OCI-LY1 (cell line): ENCODE data around the gene CD68.

ENCODE experiments used
- EZH2 ChIP-seq: fragments of 200-600 bp; sonication (generic), shearing (Covaris generic); IDR thresholded peaks from 2 replicates; pipeline ENCODE4 v1.8.0; 2017; ENCODE audit warnings: borderline replicate concordance, mixed run types, mild to moderate bottlenecking, antibody characterized with exemption, low read length, moderate library complexity, mixed read lengths
- TF ChIP-seq, protein P1 (sequence below): fragments of 200-600 bp; sonication (generic), shearing (Covaris generic); IDR thresholded peaks from 2 replicates; pipeline ENCODE4 v1.5.1; 2017; ENCODE audit warnings: mild to moderate bottlenecking, antibody characterized with exemption, low read length, moderate library complexity, mixed read lengths

DNA sequence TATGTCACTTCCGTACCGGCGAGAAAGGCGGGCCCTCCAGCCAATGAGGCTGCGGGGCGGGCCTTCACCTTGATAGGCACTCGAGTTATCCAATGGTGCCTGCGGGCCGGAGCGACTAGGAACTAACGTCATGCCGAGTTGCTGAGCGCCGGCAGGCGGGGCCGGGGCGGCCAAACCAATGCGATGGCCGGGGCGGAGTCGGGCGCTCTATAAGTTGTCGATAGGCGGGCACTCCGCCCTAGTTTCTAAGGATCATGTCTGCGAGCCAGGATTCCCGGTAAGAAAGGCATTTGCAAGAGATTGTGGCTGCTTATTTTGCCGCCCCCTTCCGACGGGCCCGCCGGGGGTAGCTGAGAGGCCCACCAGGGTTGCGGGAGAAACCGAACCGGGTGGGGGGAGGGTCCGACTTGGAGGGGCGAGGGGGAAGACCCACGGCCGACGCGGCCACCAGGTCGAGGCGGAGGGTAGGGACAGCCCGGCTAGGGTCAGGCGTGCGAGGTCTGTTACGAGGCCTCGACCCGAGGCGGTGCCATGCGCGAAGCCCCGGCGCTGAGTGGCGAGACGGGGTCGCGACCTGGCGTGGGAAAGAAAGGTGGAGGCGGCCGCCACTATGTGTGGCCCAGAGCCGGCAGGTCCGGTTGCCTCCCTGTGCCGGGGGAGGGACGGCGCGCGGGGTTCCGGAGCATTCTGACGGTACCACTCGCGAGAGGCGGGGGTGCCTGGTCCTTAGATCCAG is 6.7 kb upstream of the CD68 start:
- TF ChIP-seq, protein P1, sequence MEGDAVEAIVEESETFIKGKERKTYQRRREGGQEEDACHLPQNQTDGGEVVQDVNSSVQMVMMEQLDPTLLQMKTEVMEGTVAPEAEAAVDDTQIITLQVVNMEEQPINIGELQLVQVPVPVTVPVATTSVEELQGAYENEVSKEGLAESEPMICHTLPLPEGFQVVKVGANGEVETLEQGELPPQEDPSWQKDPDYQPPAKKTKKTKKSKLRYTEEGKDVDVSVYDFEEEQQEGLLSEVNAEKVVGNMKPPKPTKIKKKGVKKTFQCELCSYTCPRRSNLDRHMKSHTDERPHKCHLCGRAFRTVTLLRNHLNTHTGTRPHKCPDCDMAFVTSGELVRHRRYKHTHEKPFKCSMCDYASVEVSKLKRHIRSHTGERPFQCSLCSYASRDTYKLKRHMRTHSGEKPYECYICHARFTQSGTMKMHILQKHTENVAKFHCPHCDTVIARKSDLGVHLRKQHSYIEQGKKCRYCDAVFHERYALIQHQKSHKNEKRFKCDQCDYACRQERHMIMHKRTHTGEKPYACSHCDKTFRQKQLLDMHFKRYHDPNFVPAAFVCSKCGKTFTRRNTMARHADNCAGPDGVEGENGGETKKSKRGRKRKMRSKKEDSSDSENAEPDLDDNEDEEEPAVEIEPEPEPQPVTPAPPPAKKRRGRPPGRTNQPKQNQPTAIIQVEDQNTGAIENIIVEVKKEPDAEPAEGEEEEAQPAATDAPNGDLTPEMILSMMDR = no peak
- TF ChIP-seq EZH2 = no peak
